Activated B cell treated with CpG ODN at 0.5 μM for 24 hours (primary cell): ENCODE measurements around the gene LTK. TPM values are rescaled to one million over a fixed set of nuclear protein-coding genes. Genes with fewer than 3 reads are reported as not detected.

ENCODE experiments used
- ATAC-seq: fragments of 200-7000 bp; cut with Tn5 transposase; one replicate; pipeline ENCODE4 v1.10.0; 2021; ENCODE audit warnings: low read depth, mild to moderate bottlenecking, moderate library complexity
- CTCF ChIA-PET: fragments of 350-600 bp; sonication (Branson Sonifier 250); formaldehyde crosslinking; loops from one replicate; lab custom pipeline; 2021; ENCODE audit warnings: antibody characterized with exemption; lab: Charles Lee
- POLR2A ChIA-PET: fragments of 350-600 bp; sonication (Branson Sonifier 250); formaldehyde crosslinking; loops from one replicate; lab custom pipeline; 2021; ENCODE audit warnings: antibody characterized with exemption; lab: Charles Lee
- DNase-seq: peaks from one replicate; pipeline ENCODE4 v3.0.0; 2022
- H3K27ac Mint-ChIP-seq: one replicate; pipeline ENCODE4 v1.8.0; 2020; ENCODE audit warnings: mixed read lengths
- H3K27me3 Mint-ChIP-seq: one replicate; pipeline ENCODE4 v1.8.0; 2021; ENCODE audit warnings: mixed read lengths
- H3K36me3 Mint-ChIP-seq: one replicate; pipeline ENCODE4 v1.8.0; 2021; ENCODE audit warnings: low read depth, mixed read lengths
- H3K4me1 Mint-ChIP-seq: one replicate; pipeline ENCODE4 v1.8.0; 2021; ENCODE audit warnings: mixed read lengths
- H3K4me3 Mint-ChIP-seq: one replicate; pipeline ENCODE4 v1.8.0; 2020; ENCODE audit warnings: mild to moderate bottlenecking, mixed read lengths
- H3K9me3 Mint-ChIP-seq: one replicate; pipeline ENCODE4 v1.8.0; 2020; ENCODE audit warnings: mixed read lengths
- CTCF ChIP-seq: fragments of 200-600 bp; IDR thresholded peaks from one replicate; pipeline ENCODE4 v1.8.0; 2022; ENCODE audit warnings: antibody characterized with exemption, mild to moderate bottlenecking
- intact Hi-C: fragments of 100-400 bp; cut with micrococcal nuclease; formaldehyde crosslinking; loops from one replicate; pipeline ENCODE4 v1.15.1; 2024
- total RNA-seq: library from RNA; stranded (reverse); gene quantifications from 2 replicates; pipeline ENCODE4 v1.2.3, GENCODE V29; 2022

The LTK gene
- total RNA-seq, 1 donor from 2014 or later, result 2.2 TPM

- no peak overlapping the region for H3K27ac Mint-ChIP-seq
- CTCF ChIA-PET, result no interaction called here
Measured at GRCh38 chr15:41546851-41547786, 33.5 kb upstream of the LTK start.

GRCh38 chr15:41545218-41545617 is 31.6 kb upstream of the LTK start:
- no peak for ATAC-seq
- no peaks in the 10 kb centered on the region for H3K9me3 Mint-ChIP-seq
- DNase-seq, result no peak
- no peak for TF ChIP-seq CTCF
- no peak overlapping the region for H3K27ac Mint-ChIP-seq
- peak overlapping the region; percentile 97 for H3K4me3 Mint-ChIP-seq
- H3K36me3 Mint-ChIP-seq, result peaks cover 7% of the 10 kb centered on the region
- peaks cover 16% of the 10 kb centered on the region for H3K4me1 Mint-ChIP-seq
- no peaks in the 10 kb centered on the region for H3K27me3 Mint-ChIP-seq
- POLR2A ChIA-PET, result interaction anchor here (1.0 to 1.9 kb wide), 3 partner anchors 15 to 76 kb away, joined by 3 to 10 read pairs (median 4); no protein-coding TSS in a partner anchor
- intact Hi-C loops, result no loop called here
- CTCF ChIA-PET, result interaction anchor here (1.4 kb wide), 1 partner anchor 79 kb away, joined by 4 read pairs; no protein-coding TSS in a partner anchor

More at GRCh38 chr15:41546851-41547786, 33.5 kb upstream of the LTK start:
- Mint-ChIP-seq H3K9me3 (no peaks in the 10 kb centered on the region), H3K4me3 (no peak overlapping the region), H3K27me3 (peaks cover 7% of the 10 kb centered on the region), H3K36me3 (peaks cover 6% of the 10 kb centered on the region), H3K4me1 (peaks cover 16% of the 10 kb centered on the region)
- POLR2A ChIA-PET, result no interaction called here
- TF ChIP-seq CTCF, result no peak
- no peak for ATAC-seq
- DNase-seq, result no peak
- intact Hi-C loops, result no loop called here

- H3K9me3 Mint-ChIP-seq, result no peaks in the 10 kb centered on the region
- peaks cover 16% of the 10 kb centered on the region for H3K4me1 Mint-ChIP-seq
- CTCF ChIA-PET, result interaction anchor here (0.6 to 1.4 kb wide), 4 partner anchors 12 to 79 kb away, joined by 3 to 4 read pairs (median 4); no protein-coding TSS in a partner anchor
- peaks cover 7% of the 10 kb centered on the region for H3K36me3 Mint-ChIP-seq
- TF ChIP-seq CTCF, result no peak
- H3K27me3 Mint-ChIP-seq, result no peaks in the 10 kb centered on the region
- peak overlapping the region; percentile 44 for H3K27ac Mint-ChIP-seq
- peak overlapping the region; percentile 97 for H3K4me3 Mint-ChIP-seq
- POLR2A ChIA-PET, result interaction anchor here (0.6 to 1.9 kb wide), 16 partner anchors 13 to 976 kb away, joined by 3 to 10 read pairs (median 4); partner anchors contain the start of genes LTK, NDUFAF1, RPUSD2 and TMEM87A
- ATAC-seq (no peak), DNase-seq (no peak)
- intact Hi-C loops, result loop anchor here (1.0 to 5.0 kb wide), 5 partner anchors 13 to 142 kb away; partner anchors contain the start of genes MGA and NDUFAF1
Measured at GRCh38 chr15:41544650-41545015, 31.0 kb upstream of the LTK start.

- intact Hi-C loops, result loop anchor here (5.0 kb wide), 2 partner anchors 46 to 141 kb away; partner anchors contain the start of gene NDUFAF1
- Mint-ChIP-seq H3K27me3 (no peaks in the 10 kb centered on the region), H3K9me3 (no peaks in the 10 kb centered on the region), H3K4me3 (peak overlapping the region; percentile 97), H3K4me1 (peaks cover 16% of the 10 kb centered on the region), H3K27ac (peak overlapping the region; percentile 90), H3K36me3 (peaks cover 7% of the 10 kb centered on the region)
- no peak for ATAC-seq
- no peak for TF ChIP-seq CTCF
- DNase-seq, result no peak
- CTCF ChIA-PET, result no interaction called here
- POLR2A ChIA-PET, result interaction anchor here (0.6 to 1.9 kb wide), 11 partner anchors 8 to 730 kb away, joined by 3 to 10 read pairs (median 4); partner anchors contain the start of gene TMEM87A
Measured at GRCh38 chr15:41543521-41543870, 29.9 kb upstream of the LTK start.

DNA sequence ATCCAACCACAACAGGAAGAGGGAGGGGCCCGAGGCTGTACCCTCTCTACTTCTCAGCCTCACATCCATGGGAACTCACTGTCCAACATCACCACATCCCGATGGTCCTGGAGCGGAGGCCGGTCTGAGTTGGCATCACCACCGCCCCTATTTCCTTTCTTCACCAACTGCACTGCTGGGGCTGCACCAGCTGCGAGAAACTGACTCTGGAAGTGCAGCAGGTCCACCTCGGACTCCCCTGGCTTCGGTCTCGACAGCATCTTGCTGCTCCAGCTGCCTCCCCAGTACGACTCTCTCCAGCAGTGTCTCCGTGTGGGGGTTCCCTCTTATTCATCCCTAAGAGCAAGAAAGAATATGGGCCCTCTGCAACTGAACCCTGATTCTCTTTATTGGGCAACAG is 23.2 kb upstream of the LTK start:
- Mint-ChIP-seq H3K9me3 (no peaks in the 10 kb centered on the region), H3K4me1 (peaks cover 5% of the 10 kb centered on the region), H3K27ac (no peak overlapping the region), H3K36me3 (peaks cover 34% of the 10 kb centered on the region), H3K27me3 (no peaks in the 10 kb centered on the region), H3K4me3 (no peak overlapping the region)
- intact Hi-C loops, result no loop called here
- ChIA-PET POLR2A (no interaction called here), CTCF (no interaction called here)
- TF ChIP-seq CTCF, result no peak
- DNase-seq (no peak), ATAC-seq (no peak)
